Activated naive CD4-positive, alpha-beta T cell treated with anti-CD3 and anti-CD28 coated beads for 36 hours (primary cell): Measurements from ENCODE around the gene LAIR1. TPM values are rescaled to one million over a fixed set of nuclear protein-coding genes. Genes with fewer than 3 reads are reported as not detected.
"Not testable (repeated sequence)": the region's sequence is repeated elsewhere in the genome, so short reads cannot be mapped to it uniquely, and the experiment has no call there.

Experiments used
- CTCF ChIA-PET: fragments of 350-600 bp; sonication (Branson Sonifier 250); formaldehyde crosslinking; loops from one replicate; lab custom pipeline; 2021; ENCODE audit warnings: antibody characterized with exemption; lab: Charles Lee
- DNase-seq: peaks from one replicate; pipeline ENCODE4 v3.0.0-alpha.2; 2020
- H3K27ac Mint-ChIP-seq: one replicate; pipeline ENCODE4 v1.8.0; 2021; ENCODE audit warnings: mild to moderate bottlenecking, mixed read lengths
- H3K27me3 Mint-ChIP-seq: one replicate; pipeline ENCODE4 v1.8.0; 2021; ENCODE audit warnings: low read depth, mixed read lengths
- H3K36me3 Mint-ChIP-seq: one replicate; pipeline ENCODE4 v1.8.0; 2021; ENCODE audit warnings: low read depth, mixed read lengths
- H3K4me1 Mint-ChIP-seq: one replicate; pipeline ENCODE4 v1.8.0; 2021; ENCODE audit warnings: low read depth, mixed read lengths
- H3K4me3 Mint-ChIP-seq: one replicate; pipeline ENCODE4 v1.8.0; 2021; ENCODE audit warnings: mild to moderate bottlenecking, moderate library complexity, mixed read lengths
- H3K9me3 Mint-ChIP-seq: one replicate; pipeline ENCODE4 v1.8.0; 2021; ENCODE audit warnings: mixed read lengths
- intact Hi-C: fragments of 100-400 bp; cut with micrococcal nuclease; formaldehyde crosslinking; loops from one replicate; pipeline ENCODE4 v1.15.1; 2023
- total RNA-seq, 2 experiments: library from RNA; stranded (reverse); gene quantifications; one replicate each; pipeline ENCODE4 v1.2.3, GENCODE V29; 2021

LAIR1 gene
- total RNA-seq, 2 experiments from 2014 or later: 5.2 to 5.7 TPM

DNA sequence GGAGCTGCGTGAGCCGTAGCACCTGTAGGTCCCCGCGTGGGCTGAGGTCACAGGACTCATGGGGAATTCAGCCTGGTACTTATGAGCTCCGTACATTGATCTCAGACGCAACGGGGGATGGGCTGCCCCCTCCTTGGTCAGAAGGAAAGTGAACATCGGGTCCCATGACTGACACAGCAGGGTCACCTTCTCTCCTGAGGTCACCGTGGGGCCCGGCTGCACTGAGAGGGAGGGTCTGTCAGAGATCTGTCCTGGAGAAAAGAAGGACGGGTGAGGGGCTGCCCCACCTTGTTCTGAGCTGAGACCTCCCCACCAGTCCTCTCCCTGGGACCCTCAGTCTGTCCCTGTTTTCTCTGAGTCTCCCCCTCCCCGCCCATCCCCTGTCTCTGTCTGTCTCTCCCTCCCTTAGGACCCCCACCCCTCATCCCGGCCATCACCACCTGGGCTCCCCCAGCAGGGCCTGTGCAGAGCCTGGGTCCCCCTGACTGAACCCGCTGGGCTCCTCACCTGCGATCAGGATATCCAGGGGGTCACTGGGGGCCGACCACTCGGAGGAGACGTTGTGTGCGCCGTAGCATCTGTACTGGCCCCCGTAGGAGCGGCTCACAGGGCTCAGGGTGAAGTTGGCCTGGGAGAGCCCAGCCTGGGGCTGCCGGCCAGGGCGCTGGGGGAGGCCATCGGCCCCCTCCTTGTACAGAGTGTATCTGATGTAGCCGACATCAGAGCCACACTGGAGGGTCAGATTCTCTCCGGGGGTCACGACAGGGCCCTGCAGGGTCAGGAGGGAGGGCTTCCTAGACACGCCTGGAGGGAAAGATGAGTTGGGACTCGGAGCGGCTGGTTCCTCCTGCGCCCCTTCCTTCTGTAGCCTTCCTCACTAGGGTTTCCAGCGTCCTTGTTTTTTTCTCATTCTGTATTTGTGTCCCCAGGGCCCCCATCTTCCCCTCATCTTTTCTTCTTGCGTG, 27.6 kb downstream of the LAIR1 start:
- Mint-ChIP-seq H3K4me3 (no peak overlapping the region), H3K36me3 (no peaks in the 10 kb centered on the region), H3K4me1 (no peaks in the 10 kb centered on the region), H3K27me3 (peaks cover 4% of the 10 kb centered on the region), H3K27ac (no peak overlapping the region), H3K9me3 (no peaks in the 10 kb centered on the region)
- DNase-seq: no peak
- intact Hi-C loops: no loop called here
- CTCF ChIA-PET: no interaction called here

DNA sequence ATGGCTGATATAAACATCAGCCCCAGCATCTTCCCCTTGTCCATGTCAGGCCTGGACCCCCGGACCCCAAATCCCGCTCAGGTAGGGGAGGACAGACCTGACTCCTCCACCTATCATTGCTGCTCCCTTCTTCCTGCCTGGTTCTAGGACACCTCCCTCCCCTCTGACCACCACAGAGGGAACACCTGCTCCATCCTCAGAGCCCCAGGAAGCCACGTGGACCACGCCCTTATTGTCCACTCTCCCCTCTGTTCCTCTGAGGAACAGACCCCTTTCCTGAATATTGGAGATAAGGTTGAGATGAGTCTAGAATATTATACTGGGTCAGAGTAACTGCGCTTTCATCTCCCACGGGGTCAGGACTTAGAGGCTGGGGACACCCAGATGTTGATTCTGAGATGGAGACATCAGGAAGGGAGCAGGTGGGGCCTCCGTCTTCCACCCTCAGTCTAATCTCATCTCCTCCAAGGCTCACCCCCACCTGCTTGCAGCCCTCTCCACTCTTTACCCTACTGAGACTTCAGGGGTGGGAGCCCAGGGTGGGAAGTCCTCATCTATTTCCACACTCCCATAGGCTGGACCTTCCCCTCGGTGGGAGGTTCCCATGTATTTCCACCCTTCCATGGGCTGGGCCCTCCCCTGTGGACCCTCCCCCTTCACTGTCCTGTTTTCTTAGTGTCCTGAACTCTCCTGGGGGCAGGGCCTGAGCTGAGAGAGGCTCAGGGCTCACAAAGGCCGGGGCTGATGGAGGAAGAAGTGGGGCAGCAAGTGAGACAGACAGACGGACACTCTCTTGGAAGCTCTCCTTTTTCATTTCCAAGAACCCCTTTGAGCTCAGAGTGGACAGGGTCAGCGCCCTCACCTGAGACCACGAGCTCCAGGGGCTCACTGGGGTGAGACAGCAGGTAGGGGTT, 28.5 kb downstream of the LAIR1 start:
- CTCF ChIA-PET: no interaction called here

GRCh38 chr19:54335164-54335563, 29.6 kb downstream of the LAIR1 start:
- Mint-ChIP-seq H3K27ac (no peak overlapping the region), H3K4me3 (no peak overlapping the region), H3K36me3 (no peaks in the 10 kb centered on the region), H3K27me3 (peaks cover 4% of the 10 kb centered on the region), H3K4me1 (no peaks in the 10 kb centered on the region), H3K9me3 (no peaks in the 10 kb centered on the region)
- CTCF ChIA-PET: no interaction called here
- intact Hi-C loops: no loop called here
- DNase-seq: no peak

More for the DNA sequence above, 28.5 kb downstream of the LAIR1 start:
- Mint-ChIP-seq H3K27me3 (peaks cover 4% of the 10 kb centered on the region), H3K4me3 (no peak overlapping the region), H3K27ac (no peak overlapping the region), H3K9me3 (no peaks in the 10 kb centered on the region), H3K4me1 (no peaks in the 10 kb centered on the region), H3K36me3 (no peaks in the 10 kb centered on the region)
- DNase-seq: no peak
- intact Hi-C loops: no loop called here

DNA sequence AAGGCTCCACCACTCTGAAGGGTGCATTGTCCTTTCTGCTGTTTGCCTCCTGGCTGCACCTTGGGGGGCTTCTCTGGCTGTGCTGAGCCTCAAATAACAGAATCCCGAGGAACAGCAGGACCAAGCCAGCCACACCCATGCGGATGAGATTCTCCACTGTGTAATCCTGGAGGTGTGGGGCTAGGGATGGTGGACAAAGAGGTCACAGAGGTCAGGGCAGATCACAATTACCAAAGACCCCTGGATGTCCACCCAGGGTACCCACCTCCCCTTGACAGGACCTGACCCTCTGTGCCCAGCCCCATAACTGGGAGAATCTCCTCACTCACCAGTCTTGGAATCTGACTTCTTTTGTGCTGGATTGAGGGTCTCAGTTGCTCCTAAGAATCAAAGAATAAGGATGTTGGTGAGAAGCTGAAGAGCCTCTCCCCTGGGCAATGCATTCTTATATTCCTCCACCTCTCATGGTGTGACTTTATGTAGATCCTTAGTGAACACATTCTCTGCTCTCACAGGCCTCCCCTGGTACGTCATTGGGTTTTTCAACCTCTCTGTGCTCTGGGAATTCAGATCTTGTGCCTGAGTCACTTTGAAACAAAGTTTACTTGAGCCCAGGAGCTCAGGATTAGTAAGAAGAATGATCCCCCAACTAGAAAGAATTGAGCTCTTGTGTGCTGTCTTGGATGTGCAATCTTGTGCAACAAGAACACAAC, 31.0 kb downstream of the LAIR1 start:
- Mint-ChIP-seq H3K27me3 (no peaks in the 10 kb centered on the region), H3K4me1 (peaks cover 3% of the 10 kb centered on the region), H3K36me3 (no peaks in the 10 kb centered on the region), H3K4me3 (no peak overlapping the region), H3K27ac (no peak overlapping the region), H3K9me3 (no peaks in the 10 kb centered on the region)
- intact Hi-C loops: no loop called here
- CTCF ChIA-PET: no interaction called here
- DNase-seq: no peak

DNA sequence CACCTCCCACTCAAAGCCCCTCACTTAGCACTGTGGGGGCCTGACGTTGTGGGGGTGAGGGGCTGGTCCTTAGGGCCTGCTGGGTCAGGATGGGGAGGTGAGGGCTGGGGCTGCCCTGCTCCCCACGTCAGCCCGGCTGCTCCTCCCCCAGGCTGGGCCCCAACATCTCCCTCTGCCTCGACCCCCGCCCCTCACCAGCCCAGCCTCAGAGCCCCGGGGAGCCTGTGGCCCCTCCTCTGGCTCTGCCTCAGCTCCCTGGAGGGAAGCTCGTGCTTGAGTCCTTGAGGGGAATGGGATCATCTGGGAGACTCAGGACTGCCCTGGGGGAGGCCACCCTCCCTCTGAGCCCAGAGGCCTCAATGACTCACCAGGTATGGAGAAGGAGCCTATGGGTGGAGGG, 32.6 kb downstream of the LAIR1 start:
- Mint-ChIP-seq H3K27ac (no peak overlapping the region), H3K4me3 (no peak overlapping the region), H3K9me3 (no peaks in the 10 kb centered on the region), H3K36me3 (no peaks in the 10 kb centered on the region), H3K4me1 (peaks cover 17% of the 10 kb centered on the region), H3K27me3 (no peaks in the 10 kb centered on the region)
- CTCF ChIA-PET: interaction anchor here (0.6 to 1.4 kb wide), 2 partner anchors 59 to 97 kb away, joined by 3 to 6 read pairs; no protein-coding TSS in a partner anchor
- DNase-seq: no peak
- intact Hi-C loops: no loop called here

- H3K9me3 Mint-ChIP-seq: no peaks in the 10 kb centered on the region
- no peaks in the 10 kb centered on the region for H3K36me3 Mint-ChIP-seq
- no peak overlapping the region for H3K4me3 Mint-ChIP-seq
- H3K27me3 Mint-ChIP-seq: no peaks in the 10 kb centered on the region
- intact Hi-C loops: no loop called here
- H3K27ac Mint-ChIP-seq: no peak overlapping the region
- H3K4me1 Mint-ChIP-seq: peaks cover 21% of the 10 kb centered on the region
- CTCF ChIA-PET: interaction anchor here (1.4 kb wide), 1 partner anchor 60 kb away, joined by 6 read pairs; no protein-coding TSS in a partner anchor
- no peak for DNase-seq
These were observed 33.1 kb downstream of the LAIR1 start for GRCh38 chr19:54331626-54332025.

DNA sequence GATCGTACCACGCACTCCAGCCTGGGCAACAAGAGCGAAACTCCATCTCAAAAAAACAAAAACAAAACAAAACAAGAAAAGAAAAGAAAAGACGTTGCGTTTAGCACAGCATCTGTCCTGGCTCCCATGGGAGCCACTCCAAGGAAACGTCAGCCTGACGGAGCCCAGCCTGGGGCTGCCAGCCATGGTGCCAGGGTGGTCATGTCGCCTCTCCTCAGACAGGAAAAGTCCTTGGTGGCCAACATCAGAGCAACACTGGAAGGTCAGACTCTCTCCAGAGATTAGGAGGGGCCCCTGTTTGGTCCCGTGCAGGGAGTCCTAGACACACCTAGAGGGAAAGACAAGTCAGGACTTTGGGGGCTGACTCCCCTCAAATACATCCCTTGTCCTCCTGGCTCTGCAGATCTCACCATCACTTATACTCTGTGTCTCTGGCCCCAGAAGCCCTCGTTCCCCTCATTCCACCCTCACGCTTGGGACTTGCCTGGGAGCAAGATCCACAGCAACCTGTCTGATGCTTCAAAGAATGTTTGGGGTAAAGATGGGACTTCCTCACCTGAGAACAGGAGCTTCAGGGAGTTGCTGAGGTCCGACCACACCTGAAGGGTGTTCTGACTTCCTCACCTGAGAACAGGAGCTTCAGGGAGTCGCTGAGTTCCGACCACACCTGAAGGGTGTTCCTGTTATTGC, 35.1 kb downstream of the LAIR1 start:
- CTCF ChIA-PET: interaction anchor here (0.6 to 1.1 kb wide), 2 partner anchors 9 to 24 kb away, joined by 3 to 5 read pairs; no protein-coding TSS in a partner anchor
- Mint-ChIP-seq H3K36me3 (no peaks in the 10 kb centered on the region), H3K9me3 (no peaks in the 10 kb centered on the region), H3K27ac (no peak overlapping the region), H3K4me1 (peaks cover 29% of the 10 kb centered on the region), H3K4me3 (no peak overlapping the region), H3K27me3 (peaks cover 4% of the 10 kb centered on the region)
- no peak for DNase-seq
- intact Hi-C loops: loop anchor here (5.0 kb wide), 1 partner anchor 118 kb away; the partner anchor contains the start of gene LENG8

DNA sequence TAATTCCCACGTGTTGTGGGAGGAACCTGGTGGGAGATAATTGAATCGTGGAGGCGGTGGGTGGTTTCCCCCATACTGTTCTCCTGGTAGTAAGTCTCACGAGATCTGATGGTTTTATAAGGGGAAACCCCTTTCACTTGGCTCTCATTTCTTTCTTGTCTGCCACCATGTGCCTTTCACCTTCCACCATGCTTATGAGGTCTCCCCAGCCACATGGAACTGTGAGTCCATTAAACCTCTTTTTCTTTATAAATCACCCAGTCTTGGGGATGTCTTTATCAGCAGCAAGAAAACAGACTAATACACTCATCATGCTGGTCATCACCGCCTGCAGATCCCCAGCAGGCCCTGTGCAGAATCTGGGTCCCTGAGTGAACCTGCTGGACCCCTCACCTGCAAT, 36.0 kb downstream of the LAIR1 start:
- CTCF ChIA-PET: interaction anchor here (6.1 kb wide), 1 partner anchor 61 kb away, joined by 105 read pairs; no protein-coding TSS in a partner anchor
- H3K4me1 Mint-ChIP-seq: peaks cover 29% of the 10 kb centered on the region
- DNase-seq, H3K4me3 Mint-ChIP-seq, H3K36me3 Mint-ChIP-seq, H3K27me3 Mint-ChIP-seq, H3K9me3 Mint-ChIP-seq, H3K27ac Mint-ChIP-seq: not testable (repeated sequence)
- intact Hi-C loops: loop anchor here (5.0 kb wide), 1 partner anchor 119 kb away; the partner anchor contains the start of gene LENG8

DNA sequence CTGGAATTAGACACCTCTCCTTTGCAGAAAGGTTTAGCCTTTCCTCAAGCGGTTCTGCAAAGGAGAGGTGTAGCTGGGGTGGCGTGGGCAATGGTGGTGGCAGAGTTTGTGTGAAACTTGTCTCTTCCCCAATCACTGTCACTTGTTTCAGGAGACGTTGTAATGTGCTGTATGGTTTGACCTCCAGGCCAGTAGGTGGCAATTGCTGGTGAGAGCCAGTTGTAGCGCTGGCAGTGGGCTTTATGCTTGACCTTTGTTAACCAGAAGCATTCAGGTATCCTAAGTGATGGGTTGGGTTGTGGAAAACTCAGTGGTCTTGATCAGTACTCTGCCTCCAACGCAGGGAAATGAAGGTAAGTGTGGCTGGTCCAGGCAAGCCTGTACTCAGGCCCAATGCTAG, 39.1 kb downstream of the LAIR1 start:
- no peak for DNase-seq
- Mint-ChIP-seq H3K36me3 (no peaks in the 10 kb centered on the region), H3K4me1 (peaks cover 29% of the 10 kb centered on the region), H3K27ac (no peak overlapping the region), H3K27me3 (peaks cover 4% of the 10 kb centered on the region), H3K9me3 (no peaks in the 10 kb centered on the region), H3K4me3 (no peak overlapping the region)
- CTCF ChIA-PET: interaction anchor here (1.5 to 6.1 kb wide), 4 partner anchors 29 to 114 kb away, joined by 3 to 105 read pairs (median 16); no protein-coding TSS in a partner anchor
- intact Hi-C loops: loop anchor here (1.0 to 5.0 kb wide), 3 partner anchors 29 to 122 kb away; partner anchors contain the start of gene LENG8

DNA sequence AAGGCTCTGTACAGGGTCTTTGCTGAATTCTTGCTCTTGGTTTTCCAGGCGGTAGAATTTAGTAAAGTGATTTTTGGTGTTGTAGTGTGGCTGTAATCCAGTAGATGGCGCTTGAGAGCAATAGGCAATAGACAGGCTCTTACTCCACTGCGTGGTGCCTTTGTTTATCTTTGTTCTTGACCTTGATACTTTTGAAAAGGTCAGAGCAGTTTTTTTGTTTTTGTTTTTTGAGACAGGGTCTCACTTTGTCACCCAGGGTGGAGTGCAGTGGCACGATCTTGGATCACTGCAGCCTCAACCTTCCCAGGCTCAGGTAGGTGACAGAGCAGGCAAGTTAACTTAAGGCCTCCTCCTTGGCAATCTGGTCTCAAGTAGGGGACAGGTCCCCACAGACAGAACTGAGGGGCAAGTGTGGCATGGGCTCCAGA, 39.5 kb downstream of the LAIR1 start:
- CTCF ChIA-PET: interaction anchor here (0.9 to 6.1 kb wide), 5 partner anchors 26 to 114 kb away, joined by 3 to 105 read pairs (median 5); no protein-coding TSS in a partner anchor
- peak; percentile 71 for DNase-seq
- Mint-ChIP-seq H3K27ac (no peak overlapping the region), H3K9me3 (no peaks in the 10 kb centered on the region), H3K4me1 (peaks cover 29% of the 10 kb centered on the region), H3K27me3 (peaks cover 4% of the 10 kb centered on the region), H3K36me3 (no peaks in the 10 kb centered on the region), H3K4me3 (no peak overlapping the region)
- intact Hi-C loops: loop anchor here (1.0 to 5.0 kb wide), 3 partner anchors 29 to 122 kb away; partner anchors contain the start of gene LENG8

DNA sequence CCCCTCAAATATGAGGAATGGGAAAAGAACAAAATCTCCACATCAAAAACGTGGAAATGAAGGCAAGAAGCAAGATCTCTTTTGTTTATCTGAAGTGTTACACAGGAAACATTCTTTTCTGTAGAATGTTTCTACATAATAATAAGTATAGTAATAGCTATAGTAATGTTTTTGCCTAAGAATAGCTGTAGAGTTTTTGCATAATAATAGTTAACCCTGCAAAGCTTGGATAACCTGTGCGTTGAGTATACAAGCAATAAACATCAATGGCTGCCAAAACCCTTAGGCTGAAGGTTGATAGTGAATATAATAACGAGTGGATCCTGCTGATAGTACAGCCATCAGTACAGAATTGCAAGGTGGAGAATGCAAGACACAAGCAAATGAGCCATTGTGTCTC, 40.7 kb downstream of the LAIR1 start:
- H3K4me1 Mint-ChIP-seq: peaks cover 29% of the 10 kb centered on the region
- no peak overlapping the region for H3K27ac Mint-ChIP-seq
- H3K9me3 Mint-ChIP-seq: no peaks in the 10 kb centered on the region
- intact Hi-C loops: no loop called here
- H3K27me3 Mint-ChIP-seq: peaks cover 4% of the 10 kb centered on the region
- H3K4me3 Mint-ChIP-seq: no peak overlapping the region
- no peak for DNase-seq
- CTCF ChIA-PET: interaction anchor here (0.9 to 6.1 kb wide), 7 partner anchors 27 to 154 kb away, joined by 3 to 105 read pairs (median 5); no protein-coding TSS in a partner anchor
- no peaks in the 10 kb centered on the region for H3K36me3 Mint-ChIP-seq
